ENCODE measurements around the gene ZNF548. TPM values are rescaled to one million over a fixed set of nuclear protein-coding genes. Genes with fewer than 3 reads are reported as not detected.
"Not testable (repeated sequence)": the region's sequence is repeated elsewhere in the genome, so short reads cannot be mapped to it uniquely, and the experiment has no call there.

Gene ZNF548
- 22.2 and 30.7 TPM in 2 replicates for total RNA-seq (2014; rRNA removed; shearing (Covaris generic))

DNA sequence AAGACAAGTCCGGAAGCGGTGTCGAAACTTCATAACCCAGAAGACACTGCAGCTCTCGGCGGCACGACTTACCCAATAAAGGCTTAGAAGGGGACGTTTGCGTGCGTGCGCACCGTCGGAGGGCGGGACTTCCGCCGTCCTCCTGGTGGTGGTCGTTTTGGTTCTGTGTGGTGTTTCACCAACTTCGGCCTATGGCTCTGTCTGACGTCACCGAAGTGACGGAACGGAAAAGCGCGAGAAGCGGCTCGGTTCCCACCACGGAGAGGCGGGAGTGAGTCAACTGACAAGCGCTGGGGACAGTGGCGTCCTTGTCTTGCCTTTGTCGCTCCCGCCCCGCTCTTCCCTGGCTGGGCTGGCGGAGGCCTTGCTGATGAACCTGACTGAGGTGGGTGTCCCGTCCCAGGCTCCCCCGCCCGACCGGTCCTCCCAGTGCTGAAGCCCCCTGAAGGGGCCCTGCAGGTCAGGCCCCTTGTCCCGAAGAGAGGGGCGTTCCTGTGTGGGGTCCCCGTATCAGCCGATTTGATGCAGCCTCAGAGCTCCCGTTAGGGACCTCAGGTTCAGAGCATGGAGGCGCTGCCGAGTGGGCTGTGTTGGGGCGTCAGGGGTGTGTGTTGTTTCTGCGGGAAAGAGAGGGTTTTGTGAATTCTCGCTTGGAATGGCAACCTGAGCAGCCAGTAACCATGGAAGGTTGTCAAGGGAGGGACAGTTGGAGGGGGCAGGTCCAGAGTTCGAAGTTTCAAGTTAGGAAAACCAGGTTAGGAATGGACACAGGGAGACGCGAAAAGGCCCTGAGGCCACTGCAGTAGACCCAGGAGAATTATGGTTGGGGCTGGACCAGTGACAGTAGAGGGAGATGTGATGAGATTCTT lies at the start of gene ZNF548:
Gene ZNF548 (plus strand): TSS at position 125 of the 869 bp plus-strand sequence. CDS start 246 bp downstream, at position 371.
- DNase-seq (ENCODE audit: low spot score), result peak; percentile 99

DNA sequence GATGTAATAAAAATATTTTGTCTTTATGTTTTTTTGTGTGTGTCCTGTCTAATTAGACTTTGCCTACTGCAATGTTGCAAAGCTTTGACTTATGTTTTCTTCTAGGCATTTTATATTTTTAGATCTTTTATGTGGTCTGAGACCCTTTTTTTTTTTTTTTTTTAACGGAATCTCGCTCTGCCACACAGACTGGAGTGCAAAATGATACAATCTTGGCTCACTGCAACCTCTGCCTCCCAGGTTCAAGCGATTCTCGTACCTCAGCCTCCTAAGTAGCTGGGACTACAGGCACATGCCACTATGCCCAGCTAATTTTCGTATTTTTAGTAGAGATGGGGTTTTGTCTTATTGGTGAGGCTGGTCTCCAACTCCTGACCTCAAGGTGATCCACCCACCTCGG lies 47.1 kb upstream of the ZNF548 start:
- no peak for DNase-seq (ENCODE audit: low spot score)

DNA sequence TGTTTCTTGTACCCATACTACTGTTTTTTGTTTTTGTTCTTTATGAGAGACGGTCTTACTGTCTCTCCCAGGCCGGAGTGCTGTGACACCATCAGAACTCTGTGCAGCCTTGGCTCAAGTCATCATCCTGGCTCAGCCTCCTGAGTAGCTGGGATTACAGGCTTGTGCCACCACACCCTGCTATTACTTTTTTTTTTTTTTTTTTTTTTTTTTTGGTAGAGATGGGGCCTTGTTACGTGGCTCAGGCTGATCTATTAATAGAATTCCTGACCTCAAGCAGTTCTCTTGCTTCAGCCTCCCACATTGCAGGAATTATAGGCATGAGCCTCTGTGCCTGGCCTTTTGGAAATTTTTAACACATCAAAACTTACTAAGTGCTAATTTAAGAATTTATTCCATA lies 41.5 kb upstream of the ZNF548 start:
- DNase-seq (ENCODE audit: low spot score), result no peak

DNA sequence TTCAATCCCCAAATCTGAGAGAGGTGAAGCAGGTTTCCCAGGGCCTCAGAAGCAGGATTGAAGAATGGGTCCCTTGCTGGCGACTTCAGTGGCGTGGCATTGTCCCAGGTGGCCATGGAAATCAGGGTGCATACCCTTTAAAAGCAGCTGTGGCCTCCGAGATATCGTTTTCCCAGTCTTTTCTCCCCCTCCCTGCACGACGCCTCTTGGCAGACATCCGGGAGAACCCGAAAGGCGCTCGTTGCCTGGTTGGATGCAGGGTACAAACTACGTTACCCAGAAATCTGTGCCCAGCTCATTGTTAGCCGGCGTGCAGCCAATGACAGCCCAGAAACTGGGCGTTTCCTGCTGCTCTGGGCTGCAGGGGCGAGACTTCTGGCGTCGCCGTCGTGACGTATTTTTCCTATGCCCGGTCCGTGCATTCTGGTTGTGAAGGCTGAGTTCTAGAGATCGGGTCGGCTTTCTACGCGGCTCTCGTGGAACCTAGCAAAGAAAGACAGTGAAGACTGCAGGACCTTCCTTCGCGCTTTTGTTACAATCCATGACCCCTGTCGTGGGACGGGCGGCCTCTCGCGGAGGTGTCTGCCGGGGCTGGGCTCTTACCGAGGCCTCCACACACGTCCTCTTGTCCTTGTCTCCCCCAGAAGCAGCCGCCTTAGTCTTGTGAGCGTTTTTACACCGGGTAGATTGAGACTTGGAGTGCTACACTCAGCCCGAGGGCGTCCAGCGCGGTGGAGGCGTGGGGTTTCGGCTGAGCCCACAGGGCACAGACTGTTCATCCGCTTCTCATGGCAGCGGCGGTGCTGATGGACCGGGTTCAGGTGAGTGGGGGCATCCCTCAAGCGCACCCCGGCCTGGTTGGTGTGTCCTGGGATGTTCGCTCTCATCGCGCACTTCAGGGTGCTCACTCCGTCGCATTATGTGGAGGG lies 38.5 kb upstream of the ZNF548 start, which contains the start of gene ZNF304:
Gene ZNF304 (plus strand): TSS at position 395 of the 929 bp plus-strand sequence. CDS start 394 bp downstream, at position 789.
- peak; percentile 99 for DNase-seq (ENCODE audit: low spot score)

DNA sequence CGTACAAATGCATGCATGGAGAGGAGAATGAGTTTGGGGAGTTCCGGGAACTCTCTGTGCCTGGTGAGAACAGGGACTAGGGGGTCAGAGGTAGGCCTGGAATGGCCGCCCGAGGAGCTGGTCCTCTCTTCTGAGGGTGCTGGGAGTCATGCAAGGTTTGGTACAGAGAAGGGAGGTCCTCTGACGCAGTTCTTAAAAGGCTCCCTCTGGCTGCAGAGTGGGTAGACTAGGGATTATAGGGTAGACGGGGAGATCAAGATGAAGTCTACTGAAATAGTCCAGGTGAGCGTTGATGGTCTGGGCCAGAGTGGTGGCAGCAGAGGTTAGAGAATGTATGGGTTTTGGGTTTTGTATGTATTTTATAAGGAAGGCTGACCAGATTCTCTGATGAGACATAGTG lies 37.8 kb upstream of the ZNF548 start:
- no peak for DNase-seq (ENCODE audit: low spot score)

DNA sequence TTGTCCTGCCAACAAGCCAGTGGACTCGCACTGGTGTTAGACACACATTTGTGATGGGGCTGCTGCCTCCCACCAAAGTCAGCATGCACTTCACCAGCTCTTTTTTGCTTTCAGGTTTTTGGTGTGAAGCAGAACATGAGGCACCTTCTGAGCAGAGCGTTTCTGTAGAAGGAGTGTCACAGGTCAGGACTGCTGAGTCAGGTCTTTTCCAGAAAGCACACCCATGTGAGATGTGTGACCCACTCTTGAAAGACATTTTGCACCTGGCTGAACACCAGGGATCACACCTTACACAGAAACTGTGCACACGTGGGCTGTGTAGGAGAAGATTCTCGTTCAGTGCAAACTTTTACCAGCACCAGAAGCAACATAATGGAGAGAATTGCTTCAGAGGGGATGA lies 33.7 kb upstream of the ZNF548 start:
- DNase-seq (ENCODE audit: low spot score), result no peak

DNA sequence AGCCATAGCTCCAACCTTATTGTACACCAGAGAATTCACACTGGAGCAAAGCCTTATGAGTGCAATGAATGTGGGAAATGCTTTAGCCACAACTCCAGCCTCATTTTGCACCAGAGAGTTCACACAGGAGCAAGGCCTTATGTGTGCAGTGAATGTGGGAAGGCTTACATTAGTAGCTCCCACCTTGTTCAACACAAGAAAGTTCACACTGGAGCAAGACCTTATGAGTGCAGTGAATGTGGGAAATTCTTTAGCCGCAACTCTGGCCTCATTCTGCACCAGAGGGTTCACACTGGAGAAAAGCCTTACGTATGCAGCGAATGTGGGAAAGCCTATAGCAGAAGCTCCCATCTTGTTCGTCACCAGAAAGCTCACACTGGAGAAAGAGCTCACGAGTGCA lies 32.2 kb upstream of the ZNF548 start:
- no peak for DNase-seq (ENCODE audit: low spot score)

DNA sequence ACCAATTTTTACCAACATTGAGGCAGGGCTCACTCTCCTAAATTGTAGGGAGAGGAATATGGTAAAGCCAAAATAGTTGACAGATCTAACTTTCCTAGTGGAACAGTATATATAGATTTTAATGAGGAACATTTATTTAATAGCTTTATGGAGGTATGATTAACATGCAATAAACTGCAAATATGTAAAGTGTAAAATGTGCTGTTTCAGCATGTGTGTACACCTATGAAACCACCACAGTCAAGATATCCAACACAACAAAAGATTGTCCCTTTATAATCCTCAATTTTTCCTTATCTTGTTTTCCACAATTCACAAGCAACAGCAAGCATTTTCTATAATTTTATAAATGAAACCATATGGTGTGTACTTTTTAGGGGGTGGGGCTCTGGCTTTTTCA lies 30.4 kb upstream of the ZNF548 start:
- DNase-seq (ENCODE audit: low spot score), result no peak

DNA sequence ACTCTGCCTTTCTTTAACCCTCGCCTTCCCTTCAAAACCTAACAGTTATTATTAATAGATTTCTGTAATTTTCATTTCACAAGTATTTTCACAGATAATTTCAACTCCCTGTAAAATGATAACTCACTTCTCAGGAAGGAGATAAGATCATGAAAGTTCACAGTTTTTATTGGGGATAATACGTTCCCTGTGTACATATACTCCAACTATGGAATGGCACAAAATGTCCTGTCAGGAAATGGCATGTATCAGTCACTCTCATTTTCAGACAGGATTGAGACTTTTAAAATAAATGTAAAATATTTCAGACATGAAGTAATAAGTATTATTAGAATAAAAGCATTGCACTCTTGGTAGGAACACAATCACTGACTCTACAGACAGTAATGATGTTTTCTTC lies 27.2 kb upstream of the ZNF548 start:
- no peak for DNase-seq (ENCODE audit: low spot score)

DNA sequence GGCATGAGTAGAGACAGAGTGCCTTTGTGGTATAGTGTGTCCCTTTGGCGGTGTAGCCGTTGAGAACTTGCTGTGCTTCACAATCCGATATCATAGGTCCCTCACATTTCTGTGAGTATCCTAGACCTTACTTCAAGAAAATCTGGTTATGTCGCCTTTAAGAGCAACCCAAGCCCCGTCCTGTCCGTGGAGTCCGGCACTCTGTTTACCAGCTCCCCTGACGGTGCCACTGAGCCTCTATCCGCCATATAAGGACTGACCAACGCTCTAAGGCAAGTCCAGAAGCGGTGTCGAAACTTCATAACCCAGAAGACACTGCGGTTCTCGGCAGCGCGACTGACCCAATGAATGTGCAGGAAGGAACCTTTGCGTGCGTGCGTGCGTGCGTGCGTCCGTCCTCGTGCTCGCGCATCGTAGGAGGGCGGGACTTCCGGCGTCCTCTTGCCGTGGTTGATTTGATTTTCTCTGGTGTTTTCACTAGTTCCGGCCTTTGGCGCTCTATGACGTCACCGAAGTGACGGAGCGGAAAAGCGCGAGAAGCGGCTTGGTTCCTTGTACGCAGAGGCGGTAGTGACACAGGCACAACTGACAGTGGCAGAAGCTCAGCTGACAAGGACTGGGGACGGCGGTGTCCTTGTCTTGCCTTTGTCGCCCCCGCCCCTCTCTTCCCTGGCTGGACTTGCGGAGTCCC lies 26.5 kb upstream of the ZNF548 start, which contains the start of the genes TRAPPC2B and ZNF547:
Gene TRAPPC2B (plus strand): TSS at position 555 of the 691 bp plus-strand sequence. CDS start 1,283 bp downstream, outside the sequence.
Gene ZNF547 (plus strand): TSS at position 555 of the 691 bp plus-strand sequence. CDS start 5,005 bp downstream, outside the sequence.
- DNase-seq (ENCODE audit: low spot score), result peak; percentile 100

DNA sequence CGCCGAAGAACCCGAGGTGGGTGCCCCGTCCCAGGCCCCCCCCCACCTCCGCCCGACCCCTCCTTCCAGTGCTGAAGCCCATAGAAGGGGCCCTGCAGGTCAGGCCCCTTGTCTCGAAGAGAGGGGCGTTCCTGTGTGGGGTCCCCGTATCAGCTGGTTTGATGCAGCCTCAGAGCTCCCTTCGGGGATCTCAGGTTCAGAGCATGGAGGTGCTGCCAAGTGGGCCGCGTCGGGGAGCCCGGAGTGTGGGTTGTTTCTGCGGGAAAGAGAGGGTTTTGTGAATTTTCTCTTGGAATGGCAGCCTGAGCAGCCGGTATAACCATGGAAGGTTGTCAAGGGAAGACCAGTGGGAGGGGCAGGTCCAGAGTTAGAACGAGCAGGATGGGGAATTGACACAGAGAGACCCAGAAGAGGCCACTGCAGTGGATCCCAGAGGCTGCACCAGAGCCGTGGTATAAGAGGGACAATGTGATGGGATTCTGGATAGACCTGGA lies 25.9 kb upstream of the ZNF548 start:
- DNase-seq (ENCODE audit: low spot score), result peak; percentile 35

DNA sequence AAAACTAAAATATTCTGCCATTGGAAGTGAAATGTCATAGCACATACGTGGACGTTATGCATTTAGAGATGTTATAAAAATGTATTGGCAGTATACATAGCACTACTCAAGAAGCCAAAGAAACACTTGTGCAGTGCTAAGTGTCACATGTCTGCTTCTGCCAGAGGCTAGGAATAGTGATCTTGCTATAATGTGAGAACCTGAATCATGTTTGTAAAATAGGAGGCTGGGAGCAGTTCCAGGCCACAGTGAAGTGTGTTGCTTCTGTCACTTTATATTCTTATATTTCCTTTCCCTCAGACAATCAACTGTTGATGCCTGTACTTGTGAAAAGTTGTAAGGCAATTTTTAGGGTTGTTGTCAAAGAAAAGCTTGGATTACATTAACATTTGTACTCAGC lies 22.9 kb upstream of the ZNF548 start:
- DNase-seq (ENCODE audit: low spot score), result no peak

DNA sequence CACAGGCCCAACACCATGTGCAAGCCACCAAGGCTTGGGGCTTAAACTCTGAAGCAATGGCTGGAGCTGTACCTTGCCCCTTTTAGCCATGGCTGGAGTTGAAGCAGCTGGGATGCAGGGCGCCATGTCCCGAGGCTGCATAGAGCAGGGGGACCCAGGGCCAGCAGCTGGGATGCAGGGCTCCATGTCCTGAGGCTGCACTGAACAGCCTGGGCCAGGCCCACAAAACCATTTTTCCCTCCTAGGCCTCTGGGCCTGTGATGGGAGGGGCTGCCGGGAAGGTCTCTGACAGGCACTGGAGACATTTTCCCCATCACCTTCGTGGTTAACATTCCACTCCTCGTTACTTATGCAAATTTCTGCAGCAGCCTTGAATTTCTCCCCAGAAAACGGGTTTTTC lies 15.5 kb upstream of the ZNF548 start:
- no peak for DNase-seq (ENCODE audit: low spot score)

DNA sequence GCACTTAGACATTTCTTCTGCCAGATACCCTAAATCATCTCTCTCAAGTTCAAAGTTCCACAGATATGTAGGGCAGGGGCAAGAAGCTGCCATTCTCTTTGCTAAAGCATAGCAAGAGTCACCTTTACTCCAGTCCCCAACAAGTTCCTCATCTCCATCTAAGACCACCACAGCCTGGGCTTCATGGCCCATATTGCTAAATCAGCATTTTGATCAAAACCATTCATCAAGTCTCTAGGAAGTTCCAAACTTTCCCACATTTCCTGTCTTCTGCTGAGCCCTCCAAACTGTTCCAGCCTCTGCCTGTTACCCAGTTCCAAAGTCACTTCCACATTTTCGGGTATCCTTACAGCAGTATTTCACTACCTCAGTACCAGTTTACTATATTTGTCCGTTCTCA lies 15.0 kb upstream of the ZNF548 start:
- DNase-seq (ENCODE audit: low spot score), result not testable (repeated sequence)

DNA sequence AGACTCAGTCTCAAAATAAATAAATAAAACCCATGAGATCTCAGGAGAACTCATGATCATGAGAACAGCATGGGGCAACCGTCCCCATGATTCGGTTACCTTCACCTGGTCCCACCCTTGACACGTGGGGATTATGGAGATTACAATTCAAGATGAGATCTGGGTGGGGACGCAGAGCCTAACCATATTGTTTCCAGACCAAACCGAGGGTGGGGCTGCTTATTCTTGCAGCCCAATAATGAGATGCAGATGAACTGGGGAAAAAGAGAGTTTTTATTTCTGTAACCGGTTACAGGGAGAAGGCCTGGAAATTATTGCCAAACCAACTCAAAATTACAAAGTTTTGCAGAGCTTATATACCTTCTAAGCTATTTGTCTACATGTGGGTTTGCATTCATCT lies 13.5 kb upstream of the ZNF548 start:
- DNase-seq (ENCODE audit: low spot score), result no peak

DNA sequence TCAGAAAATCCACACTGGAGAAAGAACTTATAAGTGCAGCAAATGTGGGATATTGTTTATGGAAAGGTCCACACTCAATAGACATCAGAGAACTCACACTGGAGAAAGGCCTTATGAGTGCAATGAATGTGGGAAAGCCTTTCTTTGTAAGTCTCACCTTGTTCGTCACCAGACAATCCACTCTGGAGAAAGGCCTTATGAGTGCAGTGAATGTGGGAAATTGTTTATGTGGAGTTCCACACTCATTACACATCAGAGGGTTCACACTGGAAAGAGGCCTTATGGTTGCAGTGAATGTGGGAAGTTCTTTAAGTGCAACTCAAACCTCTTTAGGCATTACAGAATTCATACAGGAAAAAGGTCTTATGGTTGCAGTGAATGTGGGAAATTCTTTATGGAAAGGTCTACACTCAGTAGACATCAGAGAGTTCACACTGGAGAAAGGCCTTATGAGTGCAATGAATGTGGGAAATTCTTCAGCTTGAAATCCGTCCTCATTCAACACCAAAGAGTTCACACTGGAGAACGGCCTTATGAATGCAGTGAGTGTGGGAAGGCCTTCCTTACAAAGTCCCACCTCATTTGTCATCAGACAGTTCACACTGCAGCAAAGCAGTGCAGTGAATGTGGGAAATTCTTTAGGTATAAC lies 12.0 kb upstream of the ZNF548 start:
- DNase-seq (ENCODE audit: low spot score), result no peak

DNA sequence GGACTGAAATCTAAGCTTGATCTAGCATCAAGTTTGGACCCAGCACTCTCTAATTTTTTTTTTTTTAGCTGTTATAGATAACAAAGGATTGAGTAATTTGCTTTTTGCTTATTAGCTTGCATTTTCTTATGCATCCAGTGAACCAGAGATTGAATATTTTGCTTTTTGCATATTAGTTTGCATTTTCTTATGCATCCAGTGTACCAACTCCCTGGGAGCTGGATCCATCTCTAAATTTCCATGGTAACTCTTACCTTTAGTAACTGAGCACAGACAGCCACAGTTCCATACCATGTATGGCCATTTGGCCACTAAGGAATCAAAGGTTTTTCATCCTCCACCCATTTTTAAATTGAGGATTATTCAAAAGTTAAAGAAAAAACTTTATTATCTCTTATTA lies 8.7 kb upstream of the ZNF548 start:
- no peak for DNase-seq (ENCODE audit: low spot score)

DNA sequence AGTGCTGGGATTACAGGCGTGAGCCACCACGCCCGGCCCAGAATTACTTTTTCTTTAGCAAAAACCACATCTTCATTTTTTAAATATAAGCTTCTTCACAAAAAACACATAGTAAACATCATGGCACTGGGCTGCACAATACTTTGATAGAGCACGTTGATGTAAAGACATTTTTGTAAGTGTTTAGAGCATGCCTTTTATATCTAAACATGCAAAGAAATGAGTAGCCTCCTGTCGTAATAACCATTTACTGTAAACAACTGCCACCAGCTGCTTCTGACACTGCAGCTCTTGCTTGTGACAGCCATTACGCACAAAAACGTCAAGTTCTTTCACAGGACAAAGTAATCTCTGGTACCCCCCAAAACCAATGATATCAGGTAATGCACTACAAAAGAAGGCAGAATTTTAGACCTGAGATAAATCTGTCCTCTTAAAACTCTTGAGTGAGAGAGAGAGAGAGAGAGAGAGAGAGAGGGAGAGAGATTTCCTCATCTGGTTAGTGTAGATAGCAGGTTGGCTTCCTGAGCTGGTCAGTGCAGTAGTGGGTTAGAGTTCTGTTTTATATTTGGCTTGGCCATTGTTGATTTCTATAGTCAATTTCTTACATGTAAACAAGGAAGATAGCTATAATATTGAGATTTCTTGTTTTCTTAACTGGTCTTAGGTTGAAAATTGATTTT lies 6.7 kb upstream of the ZNF548 start:
- no peak for DNase-seq (ENCODE audit: low spot score)

DNA sequence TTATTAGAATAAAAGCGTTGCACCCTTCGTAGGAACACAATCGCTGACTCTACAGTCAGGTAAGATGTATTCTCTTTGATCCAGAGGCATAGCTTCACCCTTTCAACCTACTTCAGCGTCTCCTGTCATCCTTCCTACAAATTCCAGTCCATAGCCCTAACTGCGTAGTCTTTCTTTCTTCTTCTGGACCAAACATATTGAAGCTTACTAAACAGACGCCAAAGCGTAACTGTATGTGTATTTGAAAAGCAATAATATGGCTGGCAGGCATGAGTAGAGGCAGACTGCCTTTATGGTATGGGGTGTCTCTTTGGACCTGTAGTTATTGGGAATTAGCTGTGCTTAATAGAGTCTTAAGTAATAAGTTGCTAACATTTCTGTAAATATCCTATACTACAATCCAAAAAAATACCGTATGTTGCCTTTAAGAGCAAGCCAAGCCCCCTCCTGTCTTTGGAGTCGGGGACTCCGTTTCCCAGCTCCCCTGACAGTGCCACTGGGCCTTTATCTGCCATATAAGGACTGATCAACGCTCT lies 392 bp upstream of the ZNF548 start:
- DNase-seq (ENCODE audit: low spot score), result no peak

DNA sequence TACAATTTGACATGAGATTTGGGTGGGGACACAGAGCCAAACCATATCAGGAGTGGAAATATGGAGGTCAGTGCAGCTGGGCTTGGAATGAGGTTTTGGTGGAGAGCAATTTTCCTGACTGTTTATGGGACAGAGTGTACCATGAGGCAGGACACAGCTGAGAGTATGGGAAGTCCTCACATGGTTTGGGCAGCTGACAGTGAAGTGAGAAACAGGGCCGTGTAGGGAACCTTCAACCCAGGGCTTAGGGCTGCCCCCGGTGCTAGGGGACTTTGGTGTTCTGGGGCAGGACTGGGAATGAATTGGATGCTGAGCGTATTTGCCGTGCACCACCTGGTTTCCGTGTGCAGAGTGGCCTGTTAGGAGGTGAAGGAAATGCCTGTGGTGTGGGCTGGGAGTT lies 6.1 kb downstream of the ZNF548 start:
- no peak for DNase-seq (ENCODE audit: low spot score)

Data from A172 (cell line).